Measurements from ENCODE around the gene RBKS.
"Not testable (repeated sequence)": the region's sequence is repeated elsewhere in the genome, so short reads cannot be mapped to it uniquely, and the experiment has no call there.

Gene RBKS

GRCh38 chr2:27796791-27797765, 93.1 kb downstream of the RBKS start:
- DNase-seq: no peak

DNA sequence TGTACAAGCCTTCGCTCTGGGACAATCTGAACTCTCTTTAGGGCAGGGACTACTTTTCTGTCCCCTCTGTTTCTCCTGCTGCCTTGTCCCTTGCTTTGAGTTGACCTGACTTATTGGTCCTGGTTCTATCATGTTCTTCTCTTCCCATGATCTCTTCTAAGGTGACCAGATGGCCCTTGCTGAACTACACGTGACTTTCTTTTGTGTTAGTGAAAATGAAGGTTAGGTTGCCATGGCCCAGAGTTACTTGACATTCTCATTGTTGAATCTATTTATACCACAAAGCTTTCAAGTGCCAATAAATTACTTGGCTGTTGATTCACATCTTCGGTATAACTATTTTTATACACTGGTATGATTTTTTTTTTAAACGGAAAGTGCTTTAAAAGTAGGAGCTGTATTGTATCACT, 94.3 kb downstream of the RBKS start:
- no peak for DNase-seq

DNA sequence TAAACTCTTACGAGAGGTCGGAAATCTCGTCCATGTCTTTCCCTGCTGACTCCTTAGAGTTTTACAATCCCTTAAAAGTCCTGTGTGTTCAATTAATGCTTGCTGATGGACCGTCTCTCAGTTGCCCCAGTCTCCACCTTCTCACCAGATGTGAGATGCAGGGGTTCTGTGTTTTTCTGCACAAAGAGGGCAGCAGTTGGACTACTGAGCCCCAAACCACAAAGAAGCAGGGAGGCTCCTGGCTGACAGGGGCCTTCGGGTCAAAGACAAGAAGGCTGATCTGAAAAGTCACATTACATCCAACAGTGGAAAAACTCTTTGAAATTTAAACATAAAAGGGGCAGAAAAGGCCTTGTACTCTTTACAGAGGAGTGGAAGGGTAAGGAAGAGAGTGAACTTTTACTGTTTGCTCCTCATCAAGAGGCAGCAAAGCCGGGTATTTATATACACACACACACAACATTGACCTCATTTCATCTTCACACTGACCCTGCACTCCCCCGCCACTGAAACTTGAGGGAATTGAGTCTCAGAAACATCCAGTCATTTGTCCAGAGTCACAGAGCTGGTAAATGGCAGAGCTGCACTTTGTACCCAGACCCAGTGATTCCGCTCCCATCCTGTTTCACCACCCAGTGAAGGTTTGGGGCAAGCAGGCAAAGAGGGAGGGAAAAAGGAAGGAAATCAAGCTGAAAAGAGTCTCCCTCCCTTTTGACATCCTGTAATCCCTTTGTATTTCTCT, 94.9 kb downstream of the RBKS start:
- DNase-seq: no peak

DNA sequence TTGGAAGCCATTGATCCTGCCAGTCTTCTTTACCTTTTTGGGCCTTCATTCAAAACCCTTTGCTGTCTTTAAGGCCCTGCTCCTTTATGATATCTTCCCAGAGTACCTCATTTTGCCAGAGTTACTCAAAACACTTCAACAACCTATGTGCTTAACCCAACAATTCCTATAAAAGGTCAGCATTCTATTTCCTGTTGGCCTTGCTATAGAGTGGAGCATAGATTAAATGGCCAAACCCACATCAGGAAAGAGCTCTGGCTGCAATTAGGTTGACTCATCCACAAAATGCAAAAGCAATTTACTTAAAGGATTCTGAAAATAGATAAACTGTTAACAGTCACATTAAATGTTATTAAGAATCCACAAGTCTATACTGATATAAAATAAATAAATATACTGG, 97.4 kb downstream of the RBKS start:
- DNase-seq: no peak

DNA sequence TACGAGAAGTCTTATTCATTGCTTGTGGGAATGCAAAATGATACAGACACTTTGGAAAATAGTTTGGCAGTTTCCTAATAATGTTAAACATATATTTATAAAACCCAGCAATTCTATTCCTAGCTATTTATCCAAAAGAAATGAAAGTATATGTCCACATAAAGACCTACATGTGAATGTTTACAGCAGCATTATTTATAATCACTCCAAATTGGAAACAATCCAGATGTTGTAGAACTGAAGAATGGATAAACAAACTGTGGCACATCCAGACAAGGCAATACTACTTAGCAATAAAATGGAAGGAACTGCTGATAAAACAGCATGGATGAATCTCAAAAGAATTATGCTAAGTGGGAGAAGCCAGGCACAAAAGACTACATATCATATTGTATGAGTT, 99.4 kb downstream of the RBKS start:
- DNase-seq: no peak

- no peak for DNase-seq
These were observed 107.5 kb downstream of the RBKS start for GRCh38 chr2:27782701-27783100.

DNA sequence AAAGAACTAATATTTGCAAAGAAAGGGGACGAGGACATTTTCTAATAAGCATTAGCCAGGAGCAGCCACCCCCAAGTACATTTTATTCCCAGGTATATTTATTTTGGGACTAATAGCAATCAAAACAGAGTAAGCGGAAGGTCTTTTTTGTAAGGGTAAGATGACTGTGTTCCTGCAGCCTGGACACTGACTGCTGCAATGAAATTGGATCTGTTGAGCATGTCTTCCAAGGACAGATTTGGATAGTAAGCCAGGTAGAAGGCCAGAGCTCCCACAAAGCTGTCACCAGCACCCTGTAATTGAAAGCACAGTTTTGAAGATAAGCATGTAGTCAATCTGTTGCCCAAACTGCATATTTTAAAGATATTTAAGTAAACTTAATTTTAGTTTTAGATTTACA, 108.7 kb downstream of the RBKS start:
- DNase-seq: no peak

DNA sequence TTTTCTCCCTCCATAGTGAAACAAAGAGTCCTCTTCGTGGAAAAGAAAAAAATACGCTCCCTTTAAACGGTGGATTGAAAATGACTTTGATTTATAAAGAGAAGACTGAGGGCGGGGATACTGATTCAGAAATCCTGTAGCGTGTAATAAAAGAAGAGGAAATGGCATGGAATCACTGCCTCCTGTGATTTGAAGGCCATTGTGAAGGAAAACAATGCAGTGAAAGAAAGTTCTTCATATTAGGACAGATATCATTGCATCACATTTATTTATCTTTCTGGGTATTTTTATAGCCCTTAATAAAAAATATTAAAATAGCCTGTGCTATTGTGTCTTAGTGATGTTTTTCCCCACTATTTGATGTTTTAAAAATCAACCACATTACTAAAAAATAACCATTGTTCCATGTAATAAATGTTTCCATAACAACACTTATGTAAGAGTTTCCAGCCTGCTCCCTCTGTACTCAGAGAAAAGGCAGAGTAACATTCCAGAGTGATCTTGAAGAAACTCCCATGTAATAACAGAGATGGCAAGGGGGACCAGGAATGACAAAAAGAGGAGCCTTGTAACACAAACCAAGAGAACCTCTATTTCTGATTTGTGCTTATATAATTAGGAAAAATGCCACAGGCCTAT, 110.7 kb downstream of the RBKS start:
- no peak for DNase-seq

DNA sequence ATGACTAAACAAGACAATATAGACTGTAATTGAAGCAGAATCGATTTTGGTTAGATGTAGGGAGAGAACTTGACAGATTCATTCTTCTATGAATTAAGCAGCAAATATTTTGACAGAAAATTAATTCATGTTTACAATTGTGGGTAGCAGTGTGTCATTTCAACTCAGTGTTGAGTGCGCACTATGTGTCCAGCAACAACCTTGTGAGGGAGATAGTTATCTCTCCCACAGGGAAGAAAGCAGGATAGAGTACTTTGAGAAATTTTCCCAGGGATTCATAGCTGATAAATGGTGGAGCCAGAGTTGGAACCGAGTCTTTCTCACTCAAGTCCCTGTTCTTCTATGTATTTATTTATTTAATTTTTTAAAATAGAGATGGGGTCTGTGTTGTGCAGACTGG, 113.5 kb downstream of the RBKS start:
- no peak for DNase-seq

DNA sequence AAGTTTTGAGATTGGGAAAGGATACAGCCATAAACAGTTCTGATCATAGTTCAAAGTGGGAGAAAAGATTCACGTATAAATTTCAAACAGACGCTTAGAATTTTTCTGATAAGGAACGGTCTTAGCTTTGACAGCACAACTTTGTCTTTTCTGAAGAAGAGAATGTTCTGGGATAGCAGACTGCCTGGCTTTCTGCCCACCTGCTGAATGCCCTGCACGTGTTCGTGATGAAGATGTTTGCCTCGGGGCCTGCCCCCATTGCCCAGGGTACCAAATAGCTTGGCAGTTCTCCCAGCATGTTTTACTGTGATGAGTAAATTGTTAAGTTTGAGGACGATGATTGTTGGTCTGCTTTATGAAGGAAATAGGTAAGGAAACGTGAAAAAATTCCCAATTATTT, 114.1 kb downstream of the RBKS start:
- DNase-seq: no peak

DNA sequence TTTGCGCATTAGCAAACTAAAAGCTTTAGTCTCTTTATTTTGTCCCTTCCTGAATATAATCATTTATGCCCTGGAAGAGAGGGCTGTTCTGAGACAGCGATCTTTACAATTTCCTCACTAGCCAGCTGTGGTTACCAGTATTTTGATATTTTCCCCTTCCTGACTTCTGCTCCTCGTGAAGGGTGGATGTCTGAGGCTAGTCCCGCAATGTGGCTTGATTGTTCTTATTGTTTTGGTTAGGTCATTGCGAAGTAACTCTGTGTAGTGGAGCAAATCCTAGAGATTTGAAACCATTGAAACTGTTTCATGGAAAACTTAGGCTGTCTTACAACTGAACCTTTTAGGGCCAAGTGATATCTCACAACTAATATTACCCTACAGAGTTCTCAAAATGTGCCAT, 116.2 kb downstream of the RBKS start:
- DNase-seq: no peak

- DNase-seq: no peak
These were observed 117.4 kb downstream of the RBKS start for GRCh38 chr2:27772804-27773203.

DNA sequence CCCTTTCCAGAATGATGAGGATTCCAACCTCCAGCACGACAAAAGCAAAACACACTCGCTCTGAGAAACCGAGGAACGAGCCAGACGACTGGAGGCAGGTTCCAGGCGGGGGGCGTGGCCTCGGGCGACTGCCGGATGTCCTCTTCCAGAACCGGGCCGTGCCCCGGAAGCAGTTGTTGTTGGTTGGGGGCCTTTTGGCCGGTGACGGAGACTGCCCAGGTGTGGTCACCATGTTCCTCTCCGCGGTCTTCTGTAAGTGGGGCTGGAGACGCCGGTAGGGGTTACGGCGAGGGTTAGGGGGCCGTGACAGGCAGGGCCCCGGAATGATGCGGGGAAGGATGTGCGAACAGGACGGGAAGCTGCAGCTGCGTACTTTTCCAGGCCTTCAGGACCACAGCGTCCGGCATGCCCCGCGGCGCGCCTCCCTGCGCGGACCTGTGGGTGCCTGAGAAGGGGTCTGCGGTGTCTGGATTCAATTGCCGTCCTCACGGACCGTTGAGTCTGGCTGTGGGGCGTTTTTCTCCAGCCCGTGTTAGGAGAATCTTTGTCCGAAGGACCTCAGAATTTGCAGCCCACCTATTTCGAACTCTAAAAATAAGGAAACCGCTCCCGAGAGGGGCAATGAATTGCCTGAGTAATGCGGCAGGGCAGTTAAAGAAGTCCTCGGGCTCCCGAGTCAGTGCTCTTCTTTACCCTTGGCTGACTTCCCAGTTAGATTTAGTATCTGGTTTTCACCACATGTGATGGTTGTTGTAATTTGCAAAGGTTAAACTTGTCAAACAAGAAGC, 118.4 kb downstream of the RBKS start, which contains the start of gene MRPL33:
Gene MRPL33, plus strand, starts transcription at position 172 of the 788 bp plus-strand sequence. Its CDS starts 59 bp downstream, at position 231.
- DNase-seq: peak; percentile 97

GRCh38 chr2:27771202-27771547, 119.0 kb downstream of the RBKS start:
- DNase-seq: no peak

DNA sequence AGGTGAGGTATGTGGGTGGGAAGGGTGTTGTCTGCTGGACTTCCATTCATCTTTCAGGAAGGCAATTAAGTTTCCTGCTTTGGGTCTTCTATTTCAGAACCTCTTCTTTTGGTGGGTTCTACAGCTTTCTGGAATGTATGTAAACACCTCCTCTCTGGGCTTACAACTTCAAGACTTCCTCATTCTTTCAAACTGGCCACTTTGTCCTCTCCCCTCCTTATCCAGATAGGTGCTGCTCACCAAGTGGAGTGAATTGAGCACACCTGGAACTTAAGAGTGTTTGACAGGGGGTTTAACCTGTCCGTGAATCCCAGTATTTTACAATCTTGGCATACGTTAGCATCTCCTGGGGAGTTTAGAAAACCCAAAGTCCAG, 123.9 kb downstream of the RBKS start:
- no peak for DNase-seq

DNA sequence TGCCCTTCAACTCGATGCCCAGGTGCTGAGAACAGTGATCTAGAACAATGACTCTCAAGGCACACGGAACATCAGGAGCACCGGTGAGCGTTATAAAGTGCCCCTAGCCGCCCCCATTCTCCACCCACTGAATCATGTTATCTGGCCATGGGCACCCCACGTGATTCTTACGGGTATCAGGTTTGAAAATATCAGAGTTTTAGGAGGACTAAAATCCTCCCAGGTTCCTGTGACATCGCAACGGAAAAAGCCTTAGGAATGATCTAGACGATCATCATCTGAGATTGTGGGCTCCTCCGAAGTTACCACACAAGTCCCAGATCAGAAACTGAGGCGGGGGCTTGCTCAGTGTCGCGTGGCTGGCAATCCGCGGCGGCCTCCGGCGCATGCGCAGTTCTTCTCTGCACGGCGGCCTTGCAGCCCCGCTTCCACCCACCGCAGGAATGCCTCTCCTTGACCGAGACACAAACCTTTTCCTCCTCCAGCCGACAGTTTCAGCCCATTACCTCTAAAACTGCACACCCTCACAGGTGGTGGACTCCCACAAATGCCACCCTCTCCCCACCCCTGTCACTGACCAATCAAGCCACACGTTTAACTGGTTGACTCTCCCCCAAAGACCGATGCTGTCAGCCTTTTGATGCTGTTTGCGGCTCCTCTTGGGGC, 124.4 kb downstream of the RBKS start:
- peak; percentile 82 for DNase-seq

- DNase-seq: not testable (repeated sequence)
These were observed 125.7 kb downstream of the RBKS start for GRCh38 chr2:27764526-27764925.

DNA sequence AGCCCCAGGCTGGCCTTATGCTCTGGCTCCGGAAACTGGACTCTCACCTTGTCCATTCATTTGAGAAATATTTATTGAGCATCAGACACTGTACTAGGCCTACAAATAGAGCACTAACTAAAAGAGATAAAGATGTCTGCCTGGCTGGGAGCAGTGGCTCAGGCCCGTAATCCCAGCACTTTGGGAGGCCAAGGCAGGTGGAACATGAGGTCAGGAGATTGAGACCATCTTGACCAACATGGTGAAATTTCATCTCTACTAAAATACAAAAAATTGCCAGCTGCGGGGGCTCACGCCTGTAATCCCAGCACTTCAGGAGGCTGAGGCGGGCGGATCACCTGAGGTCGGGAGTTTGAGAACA, 126.3 kb downstream of the RBKS start:
- DNase-seq: no peak

- DNase-seq: no peak
These were observed 127.0 kb downstream of the RBKS start for GRCh38 chr2:27762951-27763906.

- no peak for DNase-seq
These were observed 133.4 kb downstream of the RBKS start for GRCh38 chr2:27756544-27757498.

Data from activated effector memory CD4-positive, alpha-beta T cell treated with anti-CD3 and anti-CD28 coated beads, Interleukin-2, amount 50 U/mL, for 16 hours (primary cell).